Measurements from ENCODE around the gene SCNN1G. TPM values are rescaled to one million over a fixed set of nuclear protein-coding genes. Genes with fewer than 3 reads are reported as not detected.
A peak's percentile ranks its signal among the peaks of the same experiment; 100 is the strongest.

SCNN1G gene
- total and polyA plus RNA-seq, 7 donors, result under 0.01 to 36.2 (median 3.0) TPM; not detected in 2

GRCh38 chr16:23149267-23149992, 33.1 kb upstream of the SCNN1G start, which contains the start of gene USP31:
Gene USP31 (minus strand): TSS chr16:23149452. CDS start chr16:23149270, 182 bp downstream.
- no peaks in the 10 kb centered on the region for H3K27me3 ChIP-seq
- H3K4me3 ChIP-seq, result peak within 1 kb of the TSS; percentile 53 to 82 (median 81)
- H3K36me3 ChIP-seq, result no peaks in the 10 kb centered on the region
- peak; percentile 97 for DNase-seq
- WGBS, 2 donors, result 1% methylated on average over 75 of the region's 75 CpGs
- TF ChIP-seq POLR2AphosphoS5 (IDR thresholded peaks at IDR 0.05) (peak; percentile 15 to 54 (median 52)), EP300 (IDR thresholded peaks at IDR 0.05) (no peak)
- H3K4me1 ChIP-seq, result peaks cover 0 to 46% (median 34%) of the 10 kb centered on the region in 4 donors
- intact Hi-C loops (cut with DNase I), result loop anchor here (2.0 kb wide), 2 partner anchors 21 to 79 kb away; no protein-coding TSS in a partner anchor
- H3K9me3 ChIP-seq, result no peaks in the 10 kb centered on the region
- peak within 1 kb of the TSS; percentile 86 to 93 (median 90) for H3K27ac ChIP-seq

- H3K4me3 ChIP-seq, result peak overlapping the region; percentile 31 to 82 (median 81)
- peaks cover 0 to 43% (median 33%) of the 10 kb centered on the region in 4 donors for H3K4me1 ChIP-seq
- DNase-seq, result no peak
- no peaks in the 10 kb centered on the region for H3K27me3 ChIP-seq
- H3K36me3 ChIP-seq, result no peaks in the 10 kb centered on the region
- WGBS, 2 donors, result 27 to 49% methylated on average over 4 of the region's 4 CpGs
- peak overlapping the region; percentile 60 to 93 (median 69) for H3K27ac ChIP-seq
- intact Hi-C loops (cut with DNase I), result loop anchor here (2.0 kb wide), 2 partner anchors 21 to 79 kb away; no protein-coding TSS in a partner anchor
- no peaks in the 10 kb centered on the region for H3K9me3 ChIP-seq
- TF ChIP-seq POLR2A (IDR thresholded peaks at IDR 0.05) (no peak), EP300 (IDR thresholded peaks at IDR 0.05) (no peak), POLR2AphosphoS5 (IDR thresholded peaks at IDR 0.05) (no peak), CTCF (IDR thresholded peaks at IDR 0.05) (no peak)
These were observed 32.6 kb upstream of the SCNN1G start for GRCh38 chr16:23149993-23150364.

GRCh38 chr16:23152386-23153178, 30.0 kb upstream of the SCNN1G start:
- Histone ChIP-seq H3K27ac (no peak overlapping the region), H3K9me3 (no peaks in the 10 kb centered on the region), H3K4me1 (peaks cover 0 to 17% (median 8%) of the 10 kb centered on the region in 4 donors), H3K36me3 (no peaks in the 10 kb centered on the region), H3K4me3 (no peak overlapping the region), H3K27me3 (no peaks in the 10 kb centered on the region)
- intact Hi-C loops (cut with DNase I), result no loop called here
- TF ChIP-seq POLR2A (IDR thresholded peaks at IDR 0.05), result no peak
- no peak for TF ChIP-seq EP300 (IDR thresholded peaks at IDR 0.05)
- TF ChIP-seq POLR2AphosphoS5 (IDR thresholded peaks at IDR 0.05), result no peak
- no peak for TF ChIP-seq CTCF (IDR thresholded peaks at IDR 0.05)
- WGBS, 2 donors, result 80 to 86% methylated on average over 12 of the region's 12 CpGs
- no peak for DNase-seq

GRCh38 chr16:23155445-23156049, 27.0 kb upstream of the SCNN1G start:
- Histone ChIP-seq H3K4me1 (no peaks in the 10 kb centered on the region), H3K27me3 (no peaks in the 10 kb centered on the region), H3K4me3 (no peak overlapping the region), H3K27ac (no peak overlapping the region), H3K36me3 (no peaks in the 10 kb centered on the region), H3K9me3 (no peaks in the 10 kb centered on the region)
- DNase-seq, result no peak
- 30 to 35% methylated on average over 7 of the region's 7 CpGs for WGBS, 2 donors
- TF ChIP-seq POLR2AphosphoS5 (IDR thresholded peaks at IDR 0.05), result no peak
- TF ChIP-seq POLR2A (IDR thresholded peaks at IDR 0.05), result no peak
- no peak for TF ChIP-seq EP300 (IDR thresholded peaks at IDR 0.05)
- TF ChIP-seq CTCF (IDR thresholded peaks at IDR 0.05), result no peak
- intact Hi-C loops (cut with DNase I), result loop anchor here (5.0 kb wide), 1 partner anchor 73 kb away; no protein-coding TSS in a partner anchor
